HTERT RPE-1 (cell line): Measurements from ENCODE around the gene RAB40B.

Source experiments
- in situ Hi-C: fragments of 300-500 bp; cut with MboI; formaldehyde crosslinking; loops from 4 replicates; pipeline ENCODE4 v1.14.3; 2020; ENCODE audit warnings: low sequenced_read_pairs

Gene RAB40B

DNA sequence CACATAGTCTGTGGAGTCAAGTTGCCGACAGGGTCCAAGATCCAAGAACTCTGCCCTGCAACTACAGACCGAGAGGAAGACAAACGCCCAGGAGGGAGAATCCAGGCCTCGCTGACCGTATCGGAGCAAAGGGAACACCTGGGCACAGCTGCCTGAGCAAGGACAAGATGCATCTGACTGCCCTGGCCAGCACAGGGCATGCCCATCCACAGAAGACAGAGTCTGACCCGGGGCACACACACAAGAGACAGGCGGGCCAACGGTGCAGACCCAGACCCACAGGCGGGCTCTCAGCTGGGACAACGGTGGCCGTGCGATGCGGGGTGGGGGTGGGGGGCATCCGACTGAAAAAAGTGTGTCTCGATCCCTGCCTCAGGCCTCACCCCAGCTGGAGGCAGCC, 6.2 kb downstream of the RAB40B start:
- in situ Hi-C loops = no loop called here

DNA sequence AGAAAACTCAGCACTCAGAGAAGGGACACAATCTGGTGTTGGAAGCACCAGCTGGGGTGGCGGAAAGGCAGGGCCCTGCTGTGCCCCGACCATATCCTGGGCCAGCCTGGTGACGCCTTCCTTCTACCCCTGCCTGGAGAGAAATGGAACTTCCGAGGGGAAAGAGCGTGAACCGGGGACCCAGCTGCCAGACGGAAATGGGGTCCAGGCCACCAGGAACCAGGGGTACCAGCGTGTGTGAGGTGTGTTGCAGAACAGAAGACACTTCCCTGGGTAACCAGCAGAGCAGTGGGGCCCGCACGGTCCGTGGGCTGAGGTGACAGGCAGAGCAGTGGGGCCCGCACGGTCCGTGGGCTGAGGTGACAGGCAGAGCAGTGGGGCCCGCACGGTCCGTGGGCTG, 6.8 kb downstream of the RAB40B start:
- in situ Hi-C loops = no loop called here

DNA sequence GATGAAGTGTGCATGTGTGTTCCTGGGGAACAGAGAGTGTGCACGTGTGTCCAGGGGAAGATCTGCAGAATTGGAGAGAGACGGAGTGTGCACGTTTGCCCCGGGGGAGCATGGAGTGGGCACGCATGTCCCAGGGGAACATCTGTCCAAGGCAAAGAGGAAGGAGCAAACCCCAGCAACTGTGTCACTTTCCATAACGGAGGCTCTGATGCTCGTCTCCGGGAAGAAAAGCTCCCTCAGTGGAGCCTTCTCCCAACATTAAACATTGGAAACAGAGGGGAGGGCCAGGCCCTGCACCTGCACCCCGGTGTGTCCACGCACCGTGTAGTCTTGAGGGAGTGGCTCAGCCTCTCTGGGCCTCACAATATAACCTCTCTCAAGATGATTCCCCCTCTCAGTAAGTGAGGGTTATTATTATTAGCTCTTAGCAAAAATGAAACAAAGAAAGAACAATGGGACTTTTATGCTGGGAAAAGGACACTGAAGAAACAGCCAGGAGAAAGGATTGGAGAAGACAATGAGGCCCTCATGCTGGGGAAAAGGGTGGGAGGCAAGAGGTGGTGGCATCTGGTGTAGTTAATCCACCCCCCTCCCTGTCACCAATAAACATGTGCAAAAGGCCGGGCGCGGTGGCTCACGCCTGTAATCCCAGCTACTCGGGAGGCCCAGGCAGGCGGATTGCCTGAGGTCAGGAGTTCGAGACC, 7.6 kb downstream of the RAB40B start:
- in situ Hi-C loops = no loop called here

DNA sequence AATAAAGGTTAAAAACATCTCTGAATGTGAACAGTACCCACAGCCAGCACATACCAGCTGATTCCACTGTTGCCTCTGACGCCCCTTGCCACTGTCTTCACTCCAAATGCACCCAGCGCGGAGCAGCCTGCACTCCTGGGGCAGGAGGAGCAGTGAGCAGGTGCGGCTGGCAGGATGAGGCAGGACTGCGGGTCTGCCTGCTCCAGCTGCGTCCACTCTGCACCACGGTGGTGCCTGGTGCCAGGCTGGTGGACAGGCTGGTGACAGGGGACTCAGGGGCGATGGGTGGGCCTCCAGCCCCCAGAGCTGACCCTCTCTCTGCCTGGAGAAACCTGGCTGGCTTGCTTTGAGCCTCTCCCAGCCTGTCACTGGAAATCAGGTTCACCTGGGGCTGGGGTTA, 9.4 kb downstream of the RAB40B start:
- in situ Hi-C loops = no loop called here

DNA sequence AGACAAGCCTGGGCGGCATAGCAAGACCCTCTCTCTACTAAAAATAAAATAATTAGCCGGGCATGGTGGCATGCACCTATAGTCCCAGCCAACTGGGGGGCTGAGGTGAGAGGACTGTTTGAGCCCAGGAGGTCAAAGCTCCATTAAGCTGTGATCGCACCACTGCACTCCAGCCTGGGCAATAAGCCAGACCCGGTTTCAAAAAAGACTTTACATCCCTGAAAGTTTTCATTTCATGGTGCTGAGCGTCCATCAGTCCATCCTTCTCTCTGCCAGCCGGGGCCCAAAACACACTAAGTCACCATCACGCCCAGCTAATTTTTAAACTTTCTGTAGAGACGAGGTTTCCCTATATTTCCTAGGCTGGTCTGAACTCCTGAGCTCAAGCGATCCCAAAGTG, 10.6 kb downstream of the RAB40B start:
- in situ Hi-C loops = no loop called here

DNA sequence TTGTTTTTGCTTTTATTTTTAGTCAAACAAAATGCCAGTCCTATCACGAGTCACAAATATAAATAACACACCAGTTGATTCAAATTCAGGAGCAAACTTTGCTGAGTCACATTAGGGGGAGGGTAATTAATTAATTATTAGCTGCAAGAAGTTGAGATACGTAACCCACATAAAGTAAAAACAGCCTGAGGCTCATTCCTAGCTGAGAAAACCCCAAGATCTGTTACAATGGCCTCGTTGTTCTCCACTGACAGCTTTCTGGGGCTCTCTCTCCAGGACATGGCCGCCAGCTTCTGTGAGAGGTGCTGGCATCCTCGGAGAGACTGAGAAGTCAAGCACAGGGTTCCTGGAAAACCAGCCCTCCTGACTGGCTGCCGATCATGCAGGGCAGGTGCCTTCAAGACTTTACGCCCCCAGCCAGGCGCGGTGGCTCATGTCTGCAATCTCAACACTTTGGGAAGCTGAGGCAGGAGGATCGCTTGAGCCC, 11.1 kb downstream of the RAB40B start:
- in situ Hi-C loops = no loop called here

DNA sequence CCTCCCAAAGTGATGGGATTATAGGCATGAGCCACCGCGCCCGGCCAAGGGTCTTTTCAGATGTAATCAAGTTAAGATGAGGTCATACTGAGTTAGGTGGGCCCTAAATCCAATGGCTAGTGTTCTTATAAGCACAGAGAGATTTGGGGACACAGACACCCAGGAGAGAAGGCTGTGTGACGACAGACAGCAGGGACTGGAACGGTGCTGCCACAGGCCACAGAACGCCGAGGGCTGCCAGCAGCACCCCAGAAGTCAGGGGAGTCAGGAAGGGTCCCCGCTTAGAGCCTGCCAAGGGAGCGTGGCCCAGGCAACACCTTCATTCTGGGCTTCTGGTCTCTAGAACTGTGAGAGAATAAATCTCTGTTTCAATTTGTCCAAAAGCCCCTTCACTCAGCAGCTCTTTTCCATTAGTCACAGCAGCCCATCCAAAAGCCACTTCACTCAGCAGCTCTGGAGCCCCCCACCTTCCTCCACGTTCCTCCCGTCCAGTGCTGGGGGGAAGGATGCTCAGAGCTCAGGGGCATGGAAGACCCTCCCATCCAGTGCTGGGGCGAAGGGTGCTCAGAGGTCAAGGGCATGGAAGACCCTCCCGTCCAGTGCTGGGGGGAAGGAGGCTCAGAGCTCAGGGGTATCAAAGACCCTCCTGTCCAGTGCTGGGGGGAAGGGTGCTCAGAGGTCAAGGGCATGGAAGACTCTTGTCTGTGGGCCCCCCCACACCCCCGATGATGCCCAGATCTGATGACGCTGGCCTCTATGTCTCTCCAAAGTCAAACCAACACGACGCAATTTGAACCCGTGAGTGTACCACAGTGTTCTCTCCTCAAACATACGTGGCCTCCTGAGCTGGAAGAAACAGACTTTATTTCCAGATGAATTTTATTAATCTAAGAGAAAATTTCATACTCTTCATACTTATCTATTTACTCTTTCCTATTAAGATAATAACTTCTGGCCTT, 11.9 kb downstream of the RAB40B start:
- in situ Hi-C loops = no loop called here

DNA sequence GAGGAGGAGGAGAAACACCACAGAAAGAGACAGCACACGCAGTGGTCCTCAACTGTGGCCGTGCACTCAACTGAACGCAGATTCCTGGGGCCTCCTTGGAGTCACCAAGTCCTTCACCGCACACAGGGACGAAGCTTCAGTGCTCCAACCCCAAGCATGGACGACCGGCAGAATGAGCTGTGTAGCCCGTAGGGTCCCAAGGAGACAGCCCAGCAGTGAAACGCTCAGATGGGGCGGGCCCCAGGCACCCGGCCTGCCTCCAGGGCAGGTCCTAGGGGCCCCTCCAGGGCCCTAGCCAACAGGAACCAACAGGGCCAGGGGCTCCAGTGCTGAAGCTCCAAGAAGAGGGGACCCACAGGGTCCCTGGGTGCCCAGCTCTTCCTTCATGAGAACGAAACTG, 13.2 kb downstream of the RAB40B start:
- in situ Hi-C loops = no loop called here

DNA sequence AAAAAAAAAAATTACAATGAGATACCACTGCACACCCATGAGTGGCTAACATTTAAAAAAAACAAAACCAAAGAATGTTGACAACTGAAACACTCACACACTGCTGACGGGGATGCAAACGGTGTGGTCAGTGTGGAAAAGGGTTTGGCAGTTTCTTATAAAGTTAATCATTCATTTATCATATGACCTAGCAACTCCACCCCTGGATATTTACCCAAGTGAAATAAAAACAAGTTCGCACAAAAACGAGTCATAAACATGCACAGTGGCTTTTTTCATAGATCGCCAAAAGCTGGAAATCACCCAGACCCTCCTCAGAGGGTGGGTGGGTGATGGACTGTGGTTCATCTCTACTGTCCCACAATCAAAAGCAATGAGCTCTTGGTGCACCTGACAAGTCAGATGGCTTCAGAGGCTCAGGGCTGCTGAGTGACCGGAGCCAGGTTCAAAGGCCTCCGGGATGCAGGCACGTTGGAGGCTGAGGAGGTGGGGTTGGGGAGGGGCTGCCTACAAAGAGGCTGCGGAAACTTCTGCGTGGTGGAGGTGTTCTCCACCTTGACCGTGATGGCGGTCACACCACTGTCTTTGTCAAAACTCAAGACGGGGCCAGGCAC, 14.2 kb downstream of the RAB40B start:
- in situ Hi-C loops = no loop called here

DNA sequence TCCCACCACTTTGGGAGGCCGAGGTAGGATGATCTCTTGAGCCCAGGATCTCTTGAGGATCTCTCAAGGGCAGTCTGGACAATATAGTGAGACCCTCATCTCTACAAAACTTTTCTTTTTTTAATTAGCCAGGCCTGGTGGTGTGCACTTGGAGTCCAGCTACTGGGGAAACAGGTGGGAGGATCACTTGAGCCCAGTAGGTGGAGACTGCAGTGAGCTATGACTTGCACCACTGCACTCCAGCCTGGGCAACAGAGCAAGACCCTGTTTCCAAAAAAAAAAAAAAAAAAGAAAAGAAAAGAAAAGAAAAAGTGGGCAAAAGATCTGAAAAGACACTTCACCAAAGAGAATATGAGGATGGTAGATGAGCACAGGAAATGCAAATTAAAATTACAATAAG, 15.0 kb downstream of the RAB40B start:
- in situ Hi-C loops = no loop called here

DNA sequence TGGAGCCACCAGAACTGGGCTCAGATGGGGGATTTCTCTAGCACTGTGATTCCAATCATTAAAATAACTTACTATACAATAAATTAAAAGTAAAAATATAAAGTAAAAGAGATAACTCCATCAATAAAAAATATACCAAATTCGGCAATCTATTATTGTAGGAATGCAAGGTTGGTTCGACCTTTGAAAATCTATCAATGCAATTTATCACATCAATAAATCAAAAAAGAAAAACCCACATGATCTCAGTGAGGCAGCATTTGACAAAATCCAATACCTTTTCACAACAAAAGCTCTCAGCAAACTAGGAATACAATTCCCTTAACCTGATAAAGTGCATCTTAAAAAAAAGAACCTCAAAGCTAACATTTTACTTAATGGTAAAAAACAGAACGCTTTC, 17.0 kb downstream of the RAB40B start:
- in situ Hi-C loops = no loop called here

DNA sequence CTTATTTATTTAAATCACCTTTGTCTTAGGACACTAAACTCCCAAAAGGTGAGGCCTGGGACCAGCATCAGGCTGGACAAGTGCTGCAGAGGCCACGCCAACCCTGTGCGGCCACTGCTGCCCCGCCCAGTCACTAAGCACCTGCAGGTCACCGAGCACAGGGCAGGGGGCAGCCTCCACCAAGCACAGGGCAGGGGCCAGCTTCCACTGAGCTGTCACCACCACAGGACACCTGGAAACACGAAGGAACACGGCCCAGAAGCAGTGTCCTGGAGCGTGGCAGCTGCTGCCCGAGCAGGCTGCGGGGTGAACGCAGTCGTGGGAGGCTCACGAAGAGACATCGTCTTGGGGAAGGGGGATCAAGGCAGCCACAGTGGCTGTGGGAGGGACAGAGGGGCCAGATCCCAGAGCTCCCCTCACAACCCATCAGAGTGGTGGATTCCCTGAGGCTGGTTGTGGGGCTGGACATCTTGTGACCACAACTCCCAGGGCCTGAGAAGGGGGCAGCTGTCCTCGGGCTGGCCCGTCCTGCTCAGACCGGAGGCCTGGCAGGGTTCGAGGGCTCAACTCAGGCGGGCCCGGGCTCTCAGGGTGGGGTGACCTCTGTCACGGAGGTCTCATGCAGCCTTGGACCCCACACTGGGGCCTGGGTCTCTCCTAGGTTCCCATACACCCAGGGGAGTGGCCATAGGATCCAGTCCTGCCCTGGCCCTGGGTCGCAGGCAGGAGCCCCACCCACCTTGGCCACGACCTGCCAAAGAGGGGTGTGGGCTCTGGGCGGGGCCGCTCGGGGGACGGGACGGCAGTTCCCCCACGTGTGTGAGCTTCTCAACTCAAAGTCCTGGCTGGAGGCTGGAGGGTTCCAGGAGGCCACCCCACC, 18.7 kb downstream of the RAB40B start:
- in situ Hi-C loops = no loop called here

DNA sequence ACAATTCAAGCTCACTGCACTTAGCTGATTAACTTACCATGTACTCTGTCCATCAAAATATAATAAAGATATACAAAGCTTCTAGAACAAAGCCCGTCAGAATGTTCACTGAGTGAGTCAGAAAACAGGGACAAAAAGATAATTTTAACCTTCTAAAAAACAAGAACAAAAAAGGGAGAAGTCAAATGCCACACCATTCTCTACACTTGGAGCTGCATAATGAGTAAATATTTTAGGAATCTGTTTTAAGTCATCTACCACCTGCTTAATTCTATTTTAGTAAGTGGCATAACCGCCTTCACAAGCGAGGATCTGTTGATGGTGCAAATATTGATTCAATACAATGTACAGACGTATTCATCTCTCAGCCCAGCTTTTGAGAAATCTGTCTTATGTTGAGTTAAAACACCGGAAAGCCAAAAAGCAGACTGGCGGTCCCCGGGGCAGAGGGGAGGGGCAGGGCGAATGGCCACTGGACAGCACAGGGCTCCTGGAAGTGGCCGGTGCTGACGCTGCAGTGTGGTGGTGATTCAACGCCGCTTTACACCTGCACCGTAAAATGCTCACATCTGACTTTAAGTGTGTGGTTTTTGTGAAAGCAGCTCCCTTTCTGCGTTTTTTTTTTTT, 20.1 kb downstream of the RAB40B start:
- in situ Hi-C loops = no loop called here

DNA sequence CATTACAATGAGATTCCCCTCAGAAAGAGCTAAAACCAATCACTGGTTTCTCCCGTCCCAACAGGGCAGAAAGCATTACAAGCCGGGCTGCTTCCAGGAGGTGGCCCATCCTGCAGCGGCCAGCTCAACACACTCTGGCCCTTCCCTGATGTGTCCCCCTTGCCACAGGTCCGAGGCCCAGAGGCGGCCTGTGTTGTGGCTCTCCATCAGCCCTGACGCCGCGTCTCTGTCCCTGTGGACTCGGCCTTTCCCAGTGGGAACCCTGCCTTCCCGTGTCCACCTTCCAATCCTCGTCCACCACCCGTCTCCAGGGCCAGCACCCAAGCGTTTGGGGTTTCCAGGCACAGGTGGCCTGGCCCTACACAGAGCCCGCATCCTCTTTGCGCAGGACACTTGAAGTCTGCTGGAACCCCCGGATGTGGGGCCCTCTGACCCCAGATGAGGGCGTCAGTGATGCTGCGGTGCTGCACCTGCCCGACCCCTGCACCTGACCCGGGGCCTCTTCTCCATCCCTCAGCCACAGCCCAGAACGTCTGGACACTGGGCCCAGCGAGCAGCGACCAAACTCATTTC, 21.1 kb downstream of the RAB40B start:
- in situ Hi-C loops = no loop called here

DNA sequence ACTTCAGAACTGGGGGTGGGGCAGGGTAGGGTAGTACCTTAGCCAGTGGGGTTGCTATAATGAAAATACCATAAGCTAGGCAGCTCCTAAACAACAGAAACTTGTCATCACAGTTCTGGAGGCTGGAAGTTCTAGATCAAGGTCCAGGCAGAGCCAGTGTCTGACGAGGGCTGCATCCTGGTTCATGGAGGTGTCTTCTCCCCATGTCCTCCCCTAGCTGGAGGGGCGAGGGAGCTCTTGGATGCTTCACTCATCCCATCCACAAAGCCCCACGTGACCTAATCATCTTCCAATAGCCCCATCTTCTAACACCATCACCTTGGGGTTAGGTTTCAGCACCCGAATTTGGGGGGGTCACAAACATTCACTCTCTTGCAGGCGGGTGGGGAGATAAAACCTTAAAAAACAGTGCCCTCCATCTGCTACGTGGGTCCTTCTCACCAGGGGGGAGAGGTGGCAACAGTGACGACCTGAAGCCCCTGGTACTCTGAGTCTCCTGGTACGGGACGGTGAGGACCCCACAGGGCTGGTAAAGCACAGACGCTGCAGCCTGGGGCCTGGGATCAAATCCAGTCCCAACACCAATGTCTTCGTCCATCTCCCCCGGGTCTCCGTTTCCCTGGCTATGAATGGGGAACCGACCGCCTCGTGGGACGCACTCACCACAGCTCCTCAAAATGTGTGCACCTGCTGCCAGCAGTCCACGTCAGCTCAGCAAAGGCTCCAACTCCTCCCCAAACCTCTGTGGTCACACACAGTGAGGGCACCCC, 22.8 kb downstream of the RAB40B start:
- in situ Hi-C loops = no loop called here

DNA sequence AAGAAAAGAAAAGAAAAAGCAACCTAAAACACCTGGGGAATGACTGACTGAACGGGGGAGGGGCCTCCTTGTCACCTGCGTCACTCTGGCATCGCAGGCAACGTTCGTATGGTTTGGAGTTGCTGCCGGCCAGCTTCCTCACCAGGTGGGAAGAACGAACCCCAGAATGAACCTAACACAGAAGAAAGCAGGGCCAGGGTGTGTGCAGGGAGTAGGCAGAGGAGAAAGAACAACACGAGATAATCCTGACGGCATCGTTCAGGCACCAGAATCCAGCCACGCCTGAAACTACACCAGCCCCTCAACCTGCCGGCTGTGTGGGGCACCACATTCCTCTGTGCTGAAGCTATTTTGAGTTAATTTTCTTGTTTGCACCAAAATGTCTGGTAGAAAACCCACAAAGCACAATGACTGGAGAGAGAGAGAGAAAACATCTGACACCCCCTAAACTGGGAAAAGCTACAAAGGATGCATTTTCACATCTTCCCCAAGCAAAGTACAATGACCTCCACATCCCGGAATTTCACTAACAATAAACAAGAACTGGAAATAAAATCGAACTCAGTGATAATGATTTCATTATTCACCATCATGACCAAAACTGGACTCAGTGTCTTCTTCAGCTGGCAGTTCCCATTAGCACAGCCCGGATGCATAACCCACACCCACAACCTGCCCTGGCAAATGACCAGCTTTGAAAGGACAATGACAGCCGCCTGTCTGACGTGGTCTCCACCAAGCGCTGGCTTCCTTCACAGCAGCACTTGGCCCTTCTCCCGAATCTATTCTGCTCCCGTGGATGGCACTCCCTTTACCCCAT, 23.6 kb downstream of the RAB40B start:
- in situ Hi-C loops = no loop called here

DNA sequence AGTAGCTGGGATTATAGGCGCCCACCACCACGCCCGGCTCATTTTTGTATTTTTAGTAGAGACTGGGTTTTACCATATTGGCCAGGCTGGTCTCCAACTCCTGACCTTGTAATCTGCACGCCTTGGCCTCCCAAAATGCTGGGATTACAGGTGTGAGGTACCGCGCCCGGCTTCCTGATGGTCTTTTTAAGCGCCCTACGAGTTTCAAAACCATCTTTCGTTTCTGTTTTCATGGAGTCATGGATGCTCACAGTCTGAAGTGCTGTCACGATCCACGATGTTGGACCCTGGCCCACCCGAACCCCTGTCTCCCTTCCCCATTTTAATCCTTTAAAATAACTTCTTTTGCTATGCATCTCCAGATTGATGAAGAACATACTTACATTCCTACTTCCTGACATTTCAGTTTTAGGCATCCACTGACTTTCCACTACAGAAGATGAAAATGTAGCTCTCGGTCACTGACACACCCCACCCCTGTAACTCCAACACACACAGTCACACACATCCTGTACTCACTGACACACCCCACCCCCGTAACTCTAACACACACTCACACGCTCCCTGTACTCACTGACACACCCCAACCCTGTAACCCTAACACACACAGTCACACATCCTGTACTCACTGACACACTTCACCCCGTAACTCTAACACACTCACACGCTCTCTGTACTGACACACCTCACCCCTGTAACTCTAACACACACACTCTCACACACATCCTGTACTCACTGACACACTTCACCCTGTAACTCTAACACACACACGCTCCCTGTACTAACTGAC, 27.6 kb downstream of the RAB40B start:
- in situ Hi-C loops = no loop called here
